Type B pancreatic cell (in vitro differentiated cells): ENCODE data around the gene COLEC12. TPM values are rescaled to one million over a fixed set of nuclear protein-coding genes. Genes with fewer than 3 reads are reported as not detected.
"Not testable (repeated sequence)": the region's sequence is repeated elsewhere in the genome, so short reads cannot be mapped to it uniquely, and the experiment has no call there.

Source experiments
- DNase-seq: peaks from one replicate; pipeline ENCODE4 v3.0.0; 2021; ENCODE audit warnings: mixed read lengths; ENCODE audit not compliant: unreplicated experiment; ENCODE audit errors: extremely low spot score
- H3K27ac Mint-ChIP-seq: 2 replicates; pipeline ENCODE4 v1.8.0; 2021; ENCODE audit warnings: mild to moderate bottlenecking, mixed read lengths
- H3K27me3 Mint-ChIP-seq: 2 replicates; pipeline ENCODE4 v1.8.0; 2021; ENCODE audit warnings: mixed read lengths
- H3K36me3 Mint-ChIP-seq: 2 replicates; pipeline ENCODE4 v1.8.0; 2021; ENCODE audit warnings: mixed read lengths
- H3K4me1 Mint-ChIP-seq: one replicate; pipeline ENCODE4 v1.8.0; 2021; ENCODE audit warnings: mixed read lengths; ENCODE audit not compliant: unreplicated experiment
- H3K4me3 Mint-ChIP-seq: 2 replicates; pipeline ENCODE4 v1.8.0; 2021; ENCODE audit warnings: mild to moderate bottlenecking, mixed read lengths
- H3K9me3 Mint-ChIP-seq: 2 replicates; pipeline ENCODE4 v1.8.0; 2021; ENCODE audit warnings: mixed read lengths
- total RNA-seq: library from RNA; stranded (reverse); gene quantifications from 2 replicates; pipeline ENCODE4 v1.2.1, GENCODE V29; 2021; ENCODE audit warnings: low replicate concordance
- TF ChIP-seq, protein P1 (sequence below): fragments of 200-600 bp; sonication (generic); conservative IDR thresholded peaks from 2 replicates; pipeline ENCODE4 v1.5.0; 2021; ENCODE audit warnings: antibody characterized with exemption, mild to moderate bottlenecking

The COLEC12 gene
- total RNA-seq, 1 donor from 2014 or later: 61.3 TPM

DNA sequence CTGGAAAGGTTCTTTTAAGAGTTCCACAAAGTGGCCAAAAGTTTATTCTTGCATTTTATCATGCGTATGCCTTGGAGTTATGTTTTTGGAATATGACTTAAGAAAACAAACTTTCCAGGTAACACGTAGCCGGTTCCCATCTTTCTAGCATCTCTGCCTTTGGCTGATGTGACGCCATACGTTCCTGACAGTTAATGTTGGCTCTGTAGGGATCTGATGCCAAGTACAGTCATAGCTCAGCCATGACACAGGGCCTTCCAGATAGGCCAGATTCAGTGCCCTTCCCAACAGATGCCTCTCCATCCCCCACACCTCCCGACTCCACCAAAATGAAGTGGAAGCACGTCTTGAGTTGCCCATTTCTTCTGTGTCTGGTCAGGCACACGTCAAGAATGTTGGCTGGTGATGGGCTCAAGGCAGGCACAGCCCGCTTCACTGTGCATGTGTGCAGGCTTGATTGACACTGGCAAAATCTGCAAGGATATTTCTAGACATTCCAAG, 181.7 kb downstream of the COLEC12 start:
- Mint-ChIP-seq H3K27me3 (no peaks in the 10 kb centered on the region), H3K36me3 (peaks cover 14% of the 10 kb centered on the region), H3K4me3 (no peak overlapping the region), H3K27ac (no peak overlapping the region), H3K9me3 (no peaks in the 10 kb centered on the region), H3K4me1 (peaks cover 18% of the 10 kb centered on the region)
- DNase-seq: no peak
- TF ChIP-seq, protein P1, sequence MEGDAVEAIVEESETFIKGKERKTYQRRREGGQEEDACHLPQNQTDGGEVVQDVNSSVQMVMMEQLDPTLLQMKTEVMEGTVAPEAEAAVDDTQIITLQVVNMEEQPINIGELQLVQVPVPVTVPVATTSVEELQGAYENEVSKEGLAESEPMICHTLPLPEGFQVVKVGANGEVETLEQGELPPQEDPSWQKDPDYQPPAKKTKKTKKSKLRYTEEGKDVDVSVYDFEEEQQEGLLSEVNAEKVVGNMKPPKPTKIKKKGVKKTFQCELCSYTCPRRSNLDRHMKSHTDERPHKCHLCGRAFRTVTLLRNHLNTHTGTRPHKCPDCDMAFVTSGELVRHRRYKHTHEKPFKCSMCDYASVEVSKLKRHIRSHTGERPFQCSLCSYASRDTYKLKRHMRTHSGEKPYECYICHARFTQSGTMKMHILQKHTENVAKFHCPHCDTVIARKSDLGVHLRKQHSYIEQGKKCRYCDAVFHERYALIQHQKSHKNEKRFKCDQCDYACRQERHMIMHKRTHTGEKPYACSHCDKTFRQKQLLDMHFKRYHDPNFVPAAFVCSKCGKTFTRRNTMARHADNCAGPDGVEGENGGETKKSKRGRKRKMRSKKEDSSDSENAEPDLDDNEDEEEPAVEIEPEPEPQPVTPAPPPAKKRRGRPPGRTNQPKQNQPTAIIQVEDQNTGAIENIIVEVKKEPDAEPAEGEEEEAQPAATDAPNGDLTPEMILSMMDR: no peak

DNA sequence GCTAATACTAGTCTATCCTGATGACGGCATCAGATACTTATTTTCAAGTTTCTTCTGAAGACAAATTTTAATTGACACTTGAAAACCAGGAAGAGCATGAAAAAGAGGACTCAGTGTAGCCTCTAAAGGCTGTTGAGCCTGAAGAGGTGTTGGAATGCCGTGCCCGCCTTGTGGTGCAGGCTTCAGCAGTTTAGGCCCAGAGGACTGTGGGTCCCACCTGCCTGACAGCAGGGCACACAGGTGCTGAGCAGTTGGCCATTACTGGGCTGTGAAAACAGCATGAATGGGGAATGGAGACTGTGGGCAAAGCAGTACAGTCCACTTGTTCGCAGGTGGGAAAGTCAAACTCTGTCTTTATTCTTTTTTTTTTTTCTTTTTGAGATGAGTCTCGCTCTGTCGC, 182.9 kb downstream of the COLEC12 start:
- no peak for DNase-seq
- Mint-ChIP-seq H3K36me3 (peaks cover 14% of the 10 kb centered on the region), H3K27me3 (no peaks in the 10 kb centered on the region), H3K4me1 (peaks cover 13% of the 10 kb centered on the region), H3K9me3 (no peaks in the 10 kb centered on the region), H3K4me3 (no peak overlapping the region), H3K27ac (no peak overlapping the region)
- TF ChIP-seq, protein P1: no peak

DNA sequence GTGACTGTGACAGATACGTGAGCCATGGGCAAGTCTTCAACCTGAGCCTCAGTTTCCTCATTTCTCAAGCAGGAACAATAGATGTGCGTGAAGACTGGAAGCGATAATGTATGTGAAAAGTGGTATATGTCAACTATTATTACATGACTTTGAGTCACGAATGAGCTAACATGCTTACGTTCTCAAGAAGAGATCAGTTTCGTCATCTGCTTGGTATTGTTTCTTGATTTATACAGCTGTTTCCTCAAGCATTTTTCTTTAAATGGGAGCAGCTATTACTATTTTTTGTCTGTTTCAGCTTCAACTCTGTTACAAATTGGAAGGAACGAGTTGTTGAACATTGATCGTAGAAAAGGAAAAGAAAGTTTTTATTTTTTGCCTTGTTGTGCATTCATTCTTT, 184.1 kb downstream of the COLEC12 start:
- H3K4me1 Mint-ChIP-seq: peaks cover 9% of the 10 kb centered on the region
- TF ChIP-seq, protein P1: no peak
- DNase-seq: no peak
- no peaks in the 10 kb centered on the region for H3K27me3 Mint-ChIP-seq
- H3K9me3 Mint-ChIP-seq: no peaks in the 10 kb centered on the region
- H3K4me3 Mint-ChIP-seq: no peak overlapping the region
- H3K27ac Mint-ChIP-seq: no peak overlapping the region
- H3K36me3 Mint-ChIP-seq: peaks cover 14% of the 10 kb centered on the region

DNA sequence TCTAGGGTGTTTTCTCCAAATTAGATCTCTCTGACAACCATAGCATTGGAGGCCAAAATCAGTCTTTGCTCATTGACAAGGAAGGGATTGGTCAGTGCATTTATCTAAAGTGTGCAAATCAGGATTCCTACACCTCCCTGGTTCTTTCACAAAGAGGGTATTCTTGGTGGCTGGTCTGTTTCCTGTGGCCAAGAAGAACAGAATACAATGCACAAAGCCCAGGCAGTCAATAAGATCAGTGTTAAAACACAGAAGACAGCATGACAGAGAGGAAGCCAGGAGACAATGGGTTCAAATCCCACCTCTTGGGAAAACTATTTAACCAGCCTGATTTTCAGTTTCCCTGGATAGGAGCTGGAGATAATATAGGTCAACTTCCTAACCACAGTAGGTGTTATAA, 186.6 kb downstream of the COLEC12 start:
- peaks cover 5% of the 10 kb centered on the region for H3K9me3 Mint-ChIP-seq
- no peaks in the 10 kb centered on the region for H3K4me1 Mint-ChIP-seq
- TF ChIP-seq, protein P1: no peak
- peaks cover 6% of the 10 kb centered on the region for H3K27me3 Mint-ChIP-seq
- H3K4me3 Mint-ChIP-seq: no peak overlapping the region
- no peak overlapping the region for H3K27ac Mint-ChIP-seq
- DNase-seq: no peak
- H3K36me3 Mint-ChIP-seq: peaks cover 5% of the 10 kb centered on the region

DNA sequence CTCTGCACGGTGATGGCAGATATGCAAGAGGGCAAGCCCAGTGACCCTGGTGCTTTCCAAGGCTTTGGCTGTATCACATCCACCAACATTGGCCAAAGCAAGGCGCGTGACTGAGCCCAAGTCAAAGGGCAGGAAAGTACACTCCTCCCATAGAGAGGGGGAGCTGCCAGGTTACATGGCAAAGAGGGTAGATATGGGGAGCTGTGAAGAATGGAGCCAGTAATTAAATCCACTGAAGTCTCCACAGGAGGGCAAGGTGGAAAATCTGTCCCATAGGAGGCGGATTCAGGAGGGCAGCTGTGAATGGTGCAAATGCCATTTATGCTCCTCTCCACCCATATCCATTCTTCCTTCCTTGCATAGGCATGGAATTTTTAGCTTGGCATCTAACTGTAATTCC, 188.1 kb downstream of the COLEC12 start:
- TF ChIP-seq, protein P1: no peak
- no peaks in the 10 kb centered on the region for H3K4me1 Mint-ChIP-seq
- no peak overlapping the region for H3K4me3 Mint-ChIP-seq
- peaks cover 5% of the 10 kb centered on the region for H3K36me3 Mint-ChIP-seq
- H3K27me3 Mint-ChIP-seq: peaks cover 6% of the 10 kb centered on the region
- peaks cover 5% of the 10 kb centered on the region for H3K9me3 Mint-ChIP-seq
- H3K27ac Mint-ChIP-seq: no peak overlapping the region
- no peak for DNase-seq

DNA sequence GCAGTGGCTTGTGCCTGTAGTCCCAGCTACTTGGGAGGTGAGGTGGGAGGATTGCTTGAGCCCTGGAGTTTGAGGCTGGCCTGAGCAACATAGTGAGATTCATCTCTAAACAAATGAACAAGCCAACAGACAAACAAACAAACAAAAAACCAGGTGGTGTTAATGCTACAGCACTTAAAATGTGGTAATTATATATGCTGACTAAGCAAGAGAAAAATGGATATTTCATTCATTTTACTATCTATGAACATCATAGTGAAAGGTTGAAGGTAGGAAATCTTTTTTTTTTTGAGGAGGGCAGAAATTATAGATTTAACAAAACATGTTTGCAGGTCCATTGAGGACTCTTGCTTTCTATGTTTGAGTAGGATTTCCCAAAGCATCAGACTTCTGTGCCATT, 190.5 kb downstream of the COLEC12 start:
- peaks cover 5% of the 10 kb centered on the region for H3K9me3 Mint-ChIP-seq
- H3K4me1 Mint-ChIP-seq: no peaks in the 10 kb centered on the region
- peaks cover 10% of the 10 kb centered on the region for H3K27me3 Mint-ChIP-seq
- TF ChIP-seq, protein P1: no peak
- DNase-seq: no peak
- no peak overlapping the region for H3K27ac Mint-ChIP-seq
- H3K4me3 Mint-ChIP-seq: no peak overlapping the region
- H3K36me3 Mint-ChIP-seq: no peaks in the 10 kb centered on the region

DNA sequence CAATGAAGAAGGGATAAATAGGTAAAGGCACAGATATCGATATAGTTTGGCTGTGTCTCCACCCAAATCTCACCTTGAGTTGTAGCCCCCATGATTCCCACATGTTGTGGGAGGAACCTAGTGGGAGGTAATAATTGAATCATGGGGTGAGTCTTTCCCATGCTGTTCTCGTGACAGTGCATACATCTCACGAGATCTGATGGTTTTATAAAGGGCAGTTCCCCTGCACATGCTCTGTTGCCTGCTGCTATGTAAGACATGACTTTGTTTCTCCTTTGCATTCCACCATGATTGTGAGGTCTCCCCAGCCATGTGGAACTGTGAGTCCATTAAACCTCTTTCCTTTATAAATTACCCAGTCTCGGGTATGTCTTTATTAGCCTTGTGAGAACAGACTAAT, 192.4 kb downstream of the COLEC12 start:
- not testable (repeated sequence) for H3K27ac Mint-ChIP-seq, H3K9me3 Mint-ChIP-seq, H3K4me3 Mint-ChIP-seq, H3K27me3 Mint-ChIP-seq, DNase-seq, H3K36me3 Mint-ChIP-seq
- H3K4me1 Mint-ChIP-seq: peaks cover 12% of the 10 kb centered on the region
